HG02981 (cell line): ENCODE data around the gene PTPRN2.

Source experiments
- ATAC-seq: cut with Tn5 transposase; IDR thresholded peaks from one replicate; pipeline ENCODE4 v1.9.1; 2021; ENCODE audit warnings: mild to moderate bottlenecking, moderate library complexity; ENCODE audit not compliant: unreplicated experiment

Gene PTPRN2

GRCh38 chr7:157892751-157893523 is 694.7 kb downstream of the PTPRN2 start:
- ATAC-seq = no peak

DNA sequence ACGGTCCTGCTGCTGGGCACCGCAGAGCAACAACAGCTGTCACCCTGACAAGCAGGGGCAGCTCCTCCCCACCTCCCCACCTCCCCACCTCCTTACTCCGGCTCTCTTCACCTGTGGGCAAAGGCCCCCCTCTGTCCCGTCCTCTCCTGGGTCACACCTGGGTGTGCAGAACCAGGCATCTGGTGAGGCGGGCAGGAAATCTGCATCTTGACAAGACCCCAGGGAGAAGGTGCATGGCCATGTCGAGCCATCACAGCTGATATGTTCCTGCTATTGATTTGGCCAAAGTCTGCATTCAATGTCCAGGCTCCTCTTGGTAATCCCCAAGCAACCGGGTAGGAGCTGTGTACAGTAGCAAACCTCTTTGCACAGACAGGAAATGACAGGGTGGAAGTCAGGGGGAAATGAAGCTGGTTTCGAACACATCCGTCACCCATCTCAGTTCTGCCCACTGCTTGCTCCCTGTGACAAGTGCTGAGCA is 696.7 kb downstream of the PTPRN2 start:
- ATAC-seq = no peak

- ATAC-seq = no peak
Observed at GRCh38 chr7:157889480-157889879, 698.1 kb downstream of the PTPRN2 start.

GRCh38 chr7:157888579-157888978 is 699.0 kb downstream of the PTPRN2 start:
- ATAC-seq = no peak

- no peak for ATAC-seq
Observed at GRCh38 chr7:157887400-157887799, 700.2 kb downstream of the PTPRN2 start.

- no peak for ATAC-seq
Observed at GRCh38 chr7:157886711-157887110, 700.9 kb downstream of the PTPRN2 start.

DNA sequence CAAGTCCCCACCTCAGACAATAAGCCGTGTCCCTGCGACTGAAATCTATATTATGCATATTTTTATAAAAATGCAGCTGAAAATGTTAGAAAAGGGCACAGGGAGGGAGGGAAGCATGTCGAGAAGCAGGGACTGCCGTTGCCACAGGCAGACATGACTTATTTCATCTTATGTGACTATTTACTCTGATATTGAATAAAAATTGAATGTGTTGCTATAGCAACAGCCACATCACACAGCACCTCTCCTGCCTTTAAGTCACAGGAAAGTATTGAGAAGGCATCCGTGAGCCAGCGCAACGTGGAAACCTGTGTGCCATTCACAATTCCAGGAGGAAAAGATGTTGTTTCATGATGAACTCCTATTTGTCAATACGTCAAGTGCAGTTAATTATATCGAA is 701.4 kb downstream of the PTPRN2 start:
- ATAC-seq = no peak

DNA sequence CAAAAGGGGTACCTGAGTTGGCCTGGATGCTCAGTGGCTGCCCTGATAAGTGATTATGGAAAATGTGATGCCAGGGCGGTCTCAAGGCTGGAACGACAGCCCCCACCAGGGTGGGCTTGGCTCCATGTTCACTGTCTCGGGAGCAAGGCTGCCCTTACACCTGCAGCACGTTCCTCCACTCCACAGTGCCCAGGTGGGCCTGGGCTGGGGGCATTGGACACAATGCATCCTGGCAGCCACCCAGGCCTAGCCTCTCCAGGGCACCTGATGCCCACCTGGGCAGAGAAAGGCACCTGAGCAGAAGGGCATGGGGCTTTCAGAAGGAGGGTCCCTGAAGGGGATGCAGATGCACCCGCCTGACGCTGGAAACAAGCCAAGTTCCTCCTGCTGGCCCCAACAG is 702.5 kb downstream of the PTPRN2 start:
- no peak for ATAC-seq

DNA sequence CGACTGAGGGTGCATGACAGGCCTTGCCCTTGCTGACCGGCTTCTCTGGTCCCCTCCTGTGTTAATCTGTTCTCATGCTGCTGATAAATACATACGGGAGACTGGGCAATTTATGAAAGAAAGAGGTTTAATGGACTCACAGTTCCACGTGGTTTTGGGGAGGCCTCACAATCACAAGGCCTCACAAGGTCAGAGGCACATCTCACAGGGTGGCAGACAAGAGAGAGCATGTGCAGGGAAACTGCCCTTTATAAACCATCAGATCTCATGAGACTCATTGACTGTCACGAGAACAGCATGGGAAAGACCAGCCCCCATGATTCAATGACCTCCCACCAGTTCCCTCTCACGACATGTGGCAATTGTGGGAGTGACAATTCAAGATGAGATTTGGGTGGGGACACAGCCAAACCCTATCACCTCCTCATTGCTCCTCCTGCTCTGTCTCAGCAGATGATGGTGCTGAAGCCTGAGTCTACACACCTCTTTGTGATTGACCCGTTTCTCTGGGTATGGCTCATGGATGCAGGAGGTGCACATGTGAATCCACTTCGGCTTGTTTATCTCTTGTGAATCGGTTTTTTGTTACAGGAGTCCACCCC is 703.1 kb downstream of the PTPRN2 start:
- no peak for ATAC-seq

GRCh38 chr7:157881048-157881771 is 706.4 kb downstream of the PTPRN2 start:
- no peak for ATAC-seq

GRCh38 chr7:157879391-157879790 is 708.2 kb downstream of the PTPRN2 start:
- no peak for ATAC-seq

DNA sequence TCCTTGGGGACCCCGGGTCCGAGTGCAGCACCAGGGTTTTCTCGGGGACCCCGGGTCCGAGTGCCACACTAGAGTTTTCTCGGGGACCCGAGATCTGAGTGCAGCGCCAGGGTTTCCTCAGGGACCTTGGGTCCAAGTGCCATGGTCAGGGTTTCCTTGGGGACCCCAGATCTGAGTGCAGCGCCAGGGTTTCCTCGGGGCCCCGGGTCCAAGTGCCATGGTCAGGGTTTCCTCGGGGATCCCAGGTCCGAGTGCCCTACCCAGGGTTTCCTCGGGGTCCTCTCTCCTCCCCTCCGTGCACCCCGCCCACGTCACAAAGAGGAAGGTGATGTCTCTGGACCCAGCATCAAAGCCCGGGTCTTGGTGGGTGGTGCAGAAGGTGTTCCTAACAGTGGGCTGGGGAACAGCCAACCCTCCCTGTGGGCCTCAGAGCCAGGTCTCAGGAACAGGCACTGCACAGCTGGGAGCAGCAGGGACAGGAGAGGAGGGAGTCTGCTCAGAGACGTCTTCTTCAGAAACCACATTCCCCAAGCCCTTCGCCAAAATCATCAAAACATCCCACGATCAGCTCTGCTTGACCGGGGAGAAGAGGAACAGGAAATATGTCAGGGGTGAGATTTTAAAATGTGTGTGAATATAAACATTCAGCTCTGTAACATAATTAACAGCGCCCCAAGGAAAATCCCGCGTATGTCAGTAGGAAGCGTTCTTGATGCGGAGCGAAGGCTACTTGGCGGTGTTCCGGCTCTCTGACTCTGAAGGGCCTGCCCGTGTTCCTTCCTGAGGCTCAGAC is 710.1 kb downstream of the PTPRN2 start:
- no peak for ATAC-seq

- no peak for ATAC-seq
Observed at GRCh38 chr7:157876469-157877285, 710.9 kb downstream of the PTPRN2 start.

DNA sequence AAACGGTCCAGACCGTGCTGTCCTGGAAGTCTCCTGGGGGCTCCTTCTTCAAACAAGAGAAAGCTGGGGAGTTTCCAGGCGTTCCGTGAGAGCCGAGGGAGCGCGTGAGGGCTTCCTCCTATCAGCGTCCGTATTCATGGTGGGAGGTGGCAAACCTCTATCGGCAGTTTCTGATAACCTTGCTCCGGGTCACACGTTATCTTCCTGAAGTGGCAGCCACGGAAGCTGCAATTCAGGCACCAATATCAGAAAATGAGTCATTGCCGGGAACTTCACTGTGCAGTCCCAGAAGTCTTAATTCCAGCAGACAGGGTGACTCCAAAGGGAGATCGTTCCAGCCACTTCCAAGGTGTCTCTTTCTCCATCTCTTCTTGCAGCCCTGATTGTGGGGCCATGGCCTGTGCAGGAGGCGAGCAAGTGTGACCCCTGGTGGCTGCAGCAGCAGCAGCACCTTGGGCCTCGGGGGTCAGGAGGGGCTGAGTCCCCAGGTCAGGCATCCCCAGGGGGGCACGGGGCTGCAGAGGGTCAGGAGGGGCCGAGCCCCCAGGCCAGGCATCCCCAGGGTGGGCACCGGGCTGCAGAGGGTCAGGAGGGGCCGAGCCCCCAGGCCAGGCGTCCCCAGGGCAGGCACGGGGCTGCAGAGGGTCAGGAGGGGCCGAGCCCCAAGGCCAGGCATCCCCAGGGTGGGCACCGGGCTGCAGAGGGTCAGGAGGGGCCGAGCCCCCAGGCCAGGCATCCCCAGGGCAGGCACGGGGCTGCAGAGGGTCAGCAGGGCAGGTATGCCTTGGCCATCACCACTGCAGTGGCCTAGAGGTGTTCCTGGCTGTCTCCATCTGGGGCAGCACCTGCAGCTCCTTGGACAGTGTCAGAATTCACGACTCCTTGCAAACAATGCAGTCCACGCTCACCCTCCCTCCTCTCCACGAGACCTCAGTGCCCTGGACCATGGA is 712.1 kb downstream of the PTPRN2 start:
- no peak for ATAC-seq

GRCh38 chr7:157874870-157875229 is 712.8 kb downstream of the PTPRN2 start:
- no peak for ATAC-seq

GRCh38 chr7:157874208-157874816 is 713.3 kb downstream of the PTPRN2 start:
- no peak for ATAC-seq

DNA sequence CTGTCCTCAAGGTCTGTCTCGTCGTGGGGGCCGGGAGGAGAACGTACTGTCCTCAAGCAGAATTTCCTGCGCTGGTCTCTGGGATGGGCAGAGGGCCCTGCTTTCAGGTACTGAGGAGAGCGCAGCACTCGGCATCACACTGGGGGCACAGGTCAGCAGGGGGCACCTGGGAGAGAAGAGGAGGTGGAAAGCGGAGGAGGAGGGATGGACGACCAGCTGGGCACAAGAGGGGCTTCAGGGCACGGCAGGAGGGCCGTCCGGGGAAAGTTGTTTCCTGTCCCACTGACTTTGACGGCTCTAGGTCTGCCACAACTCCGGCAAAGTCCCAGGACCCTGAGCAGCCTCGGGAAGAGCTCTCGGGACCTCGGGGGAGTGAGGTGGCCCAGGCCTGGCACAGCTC is 714.0 kb downstream of the PTPRN2 start:
- no peak for ATAC-seq

- ATAC-seq = no peak
Observed at GRCh38 chr7:157873181-157873580, 714.4 kb downstream of the PTPRN2 start.

DNA sequence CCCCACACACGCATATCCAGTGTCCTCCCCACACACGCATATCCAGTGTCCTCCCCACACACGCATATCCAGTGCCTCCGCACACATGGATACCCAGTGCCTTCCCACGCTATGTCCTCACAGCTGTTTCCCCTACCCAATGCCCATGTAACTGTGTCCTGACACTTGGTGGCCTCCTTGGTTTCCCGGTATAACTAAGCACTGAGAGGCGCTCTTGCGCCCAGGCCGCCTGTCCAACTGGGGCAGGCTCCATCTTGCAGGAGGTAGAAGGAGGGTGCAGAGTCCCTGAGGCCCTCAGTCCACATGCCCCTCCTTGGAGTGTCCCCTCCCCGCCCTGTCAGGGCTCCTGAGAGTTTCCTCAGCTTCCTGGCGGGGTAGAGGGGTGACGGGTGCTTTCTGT is 715.2 kb downstream of the PTPRN2 start:
- no peak for ATAC-seq
